GM08714 (cell line): ENCODE measurements around the gene FSTL4.
A peak's percentile ranks its signal among the peaks of the same experiment; 100 is the strongest.

ENCODE experiments used
- H3K4me3 ChIP-seq: fragments of 200-500 bp; sonication (Bioruptor generic); 2 replicates; pipeline ENCODE4 v1.5.1; 2014; ENCODE audit warnings: mild to moderate bottlenecking, low read length, inconsistent platforms
- ZNF274 ChIP-seq: IDR thresholded peaks from 2 replicates; pipeline ENCODE4 v1.6.1; 2012; ENCODE audit warnings: mild to moderate bottlenecking, low read depth, low read length

The FSTL4 gene

DNA sequence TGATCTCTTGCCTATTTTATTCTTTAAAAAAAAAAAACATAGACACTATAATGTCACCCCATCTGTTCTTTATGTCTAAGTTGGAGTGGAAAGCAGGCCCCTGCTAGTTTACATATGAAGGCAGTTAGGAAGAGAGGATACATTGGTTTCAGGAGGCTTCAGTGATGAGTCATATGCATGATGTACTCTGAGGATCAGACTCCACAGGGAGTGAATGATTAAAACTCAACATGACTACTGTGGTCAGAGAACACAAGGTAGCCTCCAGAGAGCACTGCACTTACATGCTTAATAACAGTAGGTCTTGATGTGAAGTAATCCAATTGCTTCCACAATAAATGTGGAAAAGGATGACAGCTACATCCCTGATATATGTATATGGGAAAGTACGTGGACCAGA is 22.7 kb upstream of the FSTL4 start:
- H3K4me3 ChIP-seq = no peak overlapping the region
- no peak for TF ChIP-seq ZNF274

DNA sequence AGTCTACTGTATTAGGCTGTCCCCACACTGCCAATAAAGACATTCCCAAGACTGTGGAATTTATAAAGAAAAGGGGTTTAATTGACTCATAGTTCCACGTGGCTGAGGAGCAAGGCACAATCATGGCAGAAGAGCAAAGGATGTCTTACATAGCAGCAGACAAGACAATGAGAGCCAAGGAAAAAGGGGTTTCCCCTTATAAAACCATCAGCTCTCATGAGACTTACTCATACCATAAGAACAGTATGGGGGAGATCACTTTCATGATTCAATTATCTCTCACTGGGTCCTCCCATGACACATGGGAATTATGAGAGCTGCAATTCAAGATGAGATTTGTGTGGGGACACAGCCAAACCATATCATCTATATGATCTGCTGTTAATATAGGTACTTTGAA is 14.8 kb upstream of the FSTL4 start:
- H3K4me3 ChIP-seq = no peak overlapping the region
- TF ChIP-seq ZNF274 = no peak

DNA sequence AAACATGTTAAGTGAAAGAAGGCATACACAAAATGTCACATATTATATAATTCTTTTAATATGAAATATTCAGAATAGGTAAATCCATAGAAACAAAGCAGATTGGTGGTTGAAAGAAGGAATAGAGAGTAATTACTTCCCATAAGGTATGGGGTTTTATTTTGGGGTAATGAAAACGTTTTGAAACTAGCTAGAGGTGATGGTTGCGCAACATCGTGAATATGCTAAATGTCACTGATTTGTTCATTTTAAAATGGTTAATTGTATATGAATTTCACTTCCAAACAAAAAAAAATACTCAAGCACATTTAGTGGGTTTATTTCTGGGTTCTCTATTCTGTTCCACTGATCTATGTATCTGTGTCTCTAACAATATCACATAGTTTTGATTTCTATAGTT is 12.0 kb upstream of the FSTL4 start:
- H3K4me3 ChIP-seq = no peak overlapping the region
- TF ChIP-seq ZNF274 = no peak

DNA sequence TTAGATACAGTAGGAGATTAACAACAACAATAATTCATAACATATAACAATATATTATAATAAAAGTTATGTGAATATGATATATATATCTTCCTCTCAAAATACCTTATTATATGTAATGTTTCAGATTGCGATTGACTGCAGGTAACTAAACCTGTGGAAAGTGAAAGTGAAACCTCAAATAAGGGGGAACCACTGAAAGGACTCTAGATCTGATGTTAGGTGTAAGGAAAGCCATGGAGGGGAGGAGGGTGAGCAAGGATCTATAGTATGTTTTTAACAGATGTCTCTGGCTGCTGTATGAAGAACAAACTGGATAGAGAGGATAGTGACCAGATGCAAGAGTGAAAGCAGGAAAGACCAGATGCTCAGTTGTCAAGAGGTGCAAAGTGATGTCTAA is 5.8 kb upstream of the FSTL4 start:
- TF ChIP-seq ZNF274 = no peak
- no peak overlapping the region for H3K4me3 ChIP-seq

DNA sequence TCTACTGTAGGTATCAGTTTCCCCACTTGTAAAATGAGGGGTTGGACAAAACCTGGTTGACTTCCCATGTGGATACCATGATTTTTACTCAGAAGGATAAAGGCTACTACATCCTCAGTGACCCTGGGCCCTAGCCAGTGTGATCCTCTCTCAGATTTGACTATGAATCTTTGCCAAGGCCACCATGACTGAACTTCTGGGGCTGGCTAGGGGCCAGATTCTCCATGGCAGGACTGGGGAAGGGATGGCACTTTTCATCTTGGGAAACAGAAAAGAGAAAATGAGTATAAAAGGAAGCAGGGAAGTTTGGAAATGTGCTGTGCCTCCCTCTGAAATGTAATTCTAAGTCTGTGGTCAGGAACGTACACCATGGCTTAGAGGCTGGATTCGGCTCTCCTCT is 1.4 kb upstream of the FSTL4 start:
- no peak overlapping the region for H3K4me3 ChIP-seq
- TF ChIP-seq ZNF274 = no peak

DNA sequence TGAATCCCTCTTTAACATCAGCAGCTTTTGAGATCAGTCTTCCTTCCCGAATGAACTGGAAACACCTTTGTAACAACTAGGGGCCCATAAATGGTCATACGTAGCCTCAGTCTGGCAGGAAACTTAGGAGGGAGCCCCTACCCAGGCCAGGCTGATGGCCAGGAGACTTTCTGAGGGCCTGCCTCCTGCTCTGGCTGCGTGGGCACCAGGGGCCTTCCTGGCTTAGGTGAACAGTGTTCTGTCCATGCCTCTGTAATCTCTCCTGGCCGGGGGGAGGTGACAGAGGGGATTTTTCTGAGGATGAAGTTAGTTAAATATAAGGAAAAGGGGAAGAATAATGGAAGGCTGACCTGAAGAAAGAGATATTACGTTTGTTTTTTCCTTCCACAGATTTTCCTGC is 843 bp upstream of the FSTL4 start:
- no peak overlapping the region for H3K4me3 ChIP-seq
- no peak for TF ChIP-seq ZNF274

DNA sequence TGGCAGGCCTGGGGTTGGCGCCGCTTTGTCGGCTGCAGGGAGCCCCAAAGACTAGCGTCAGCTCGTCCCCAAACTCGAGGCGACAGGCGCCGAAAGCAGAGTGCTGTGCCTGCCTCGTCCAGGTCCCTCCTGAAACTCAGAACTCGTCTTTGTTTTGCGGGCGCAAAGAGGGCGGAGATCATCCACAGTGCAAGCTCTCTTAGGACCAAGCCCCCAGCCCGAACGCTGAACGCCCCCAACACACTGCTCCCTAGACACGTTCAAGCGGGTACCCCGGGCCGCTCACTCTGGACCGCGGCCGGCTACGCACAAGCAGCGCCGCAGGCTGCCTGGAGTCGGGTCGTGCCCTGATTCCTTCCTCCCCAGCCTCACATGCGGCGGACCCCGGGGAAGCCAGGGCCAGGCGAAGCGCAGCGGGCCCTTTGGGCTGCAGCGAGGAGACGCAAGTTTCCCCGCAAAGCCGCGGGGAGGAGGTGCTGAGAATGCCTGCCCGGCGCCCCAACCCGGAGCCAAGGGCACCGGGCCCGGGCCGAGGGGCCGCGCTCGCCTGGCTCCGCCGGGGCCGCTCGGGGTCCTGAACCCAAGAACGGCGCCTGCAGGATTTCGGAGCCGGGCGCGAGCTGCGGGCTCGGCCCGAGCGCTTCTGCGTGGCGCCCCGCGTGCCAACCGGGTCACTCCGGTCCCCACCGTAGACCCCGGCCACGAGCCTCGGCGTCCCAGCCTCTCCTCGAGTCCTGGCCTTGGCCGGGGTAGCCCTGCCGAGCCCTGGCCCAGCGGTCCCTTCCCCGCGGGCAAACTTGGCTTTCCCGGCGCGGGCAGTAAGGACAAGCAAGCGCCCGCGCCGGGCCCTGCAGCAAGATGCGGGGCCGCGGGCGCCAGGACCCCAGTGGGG is 738 bp downstream of the FSTL4 start:
- no peak for TF ChIP-seq ZNF274
- peak overlapping the region; percentile 28; the same call in 1 of the 2 replicates for H3K4me3 ChIP-seq

DNA sequence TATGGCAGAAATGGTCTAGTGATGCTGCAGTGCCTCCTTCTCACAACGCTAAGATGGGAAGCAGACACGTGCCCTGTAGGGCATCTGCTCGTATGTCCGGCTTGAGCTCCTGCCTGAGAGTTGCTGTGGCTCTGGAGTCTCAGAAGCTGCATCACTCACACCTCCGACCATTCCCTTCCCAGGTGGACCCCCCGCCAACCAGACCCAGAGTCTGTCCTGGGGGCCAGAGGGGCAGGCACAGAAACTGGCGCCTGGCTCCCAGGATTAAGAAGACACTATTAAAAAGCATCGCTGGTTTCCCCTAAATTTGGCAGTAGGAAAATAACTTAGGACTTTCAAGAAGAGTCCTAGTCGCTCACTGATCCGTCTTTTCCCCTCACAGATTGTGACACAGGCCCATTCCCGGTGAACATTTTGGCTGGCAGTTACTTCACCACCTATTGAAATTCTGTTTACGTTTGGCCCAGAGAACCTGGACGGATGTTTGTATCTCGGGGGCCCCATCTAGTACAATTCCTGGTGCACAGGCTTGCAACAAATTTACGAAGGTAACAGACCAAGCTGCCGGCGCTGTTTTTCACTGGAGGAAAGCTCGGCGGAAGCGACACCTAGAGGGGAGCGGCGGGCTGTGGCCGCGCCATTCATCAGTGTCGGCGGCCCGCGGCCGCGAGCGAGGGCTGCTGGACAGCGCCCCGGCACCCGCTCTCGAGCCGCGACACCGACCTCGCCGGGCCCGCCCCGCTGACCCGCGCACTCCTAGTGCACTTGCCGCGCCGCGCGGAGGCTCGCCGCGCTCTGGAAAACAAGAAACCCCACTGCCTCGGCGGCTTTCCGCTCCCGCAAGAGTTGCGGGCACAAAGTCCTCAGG is 1.6 kb downstream of the FSTL4 start:
- H3K4me3 ChIP-seq = no peak overlapping the region
- no peak for TF ChIP-seq ZNF274

DNA sequence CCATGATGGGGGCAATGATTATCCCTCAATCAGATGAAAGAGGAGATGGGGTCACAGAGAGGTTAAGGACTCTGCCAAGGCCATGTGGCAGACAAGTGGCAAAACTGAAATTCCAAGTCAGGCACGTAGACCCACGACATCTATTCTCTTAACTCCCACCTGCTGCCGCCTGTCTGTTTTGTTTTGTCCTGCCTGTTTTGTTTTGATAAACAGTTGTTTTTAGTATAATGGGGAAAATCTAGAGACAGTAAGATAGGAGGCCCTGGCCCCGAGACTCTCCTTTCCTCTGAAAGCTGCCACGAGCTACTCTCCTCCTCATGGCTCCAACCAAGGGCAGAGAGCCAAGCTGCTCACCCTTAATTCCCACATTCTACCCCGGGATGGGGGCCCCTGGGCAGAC is 4.9 kb downstream of the FSTL4 start:
- no peak for TF ChIP-seq ZNF274
- H3K4me3 ChIP-seq = no peak overlapping the region

DNA sequence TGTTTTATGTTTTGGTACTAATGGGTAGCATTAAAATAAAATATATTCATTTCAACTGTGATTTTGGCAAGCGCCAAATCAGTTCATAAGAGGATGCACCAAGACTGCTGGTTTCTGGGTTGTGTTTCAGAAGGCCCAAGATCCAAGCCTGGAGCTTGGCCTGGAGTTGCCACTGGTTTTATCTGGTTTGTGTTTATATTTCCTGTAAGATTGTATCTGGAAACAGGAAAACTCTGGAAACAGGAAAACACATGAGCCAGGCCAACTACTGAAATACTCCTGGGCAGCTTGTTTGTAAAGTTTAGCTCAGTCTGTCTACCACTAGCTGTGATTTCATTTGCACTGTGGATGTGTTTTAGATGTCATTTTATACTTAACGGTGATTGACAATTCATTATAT is 5.5 kb downstream of the FSTL4 start:
- H3K4me3 ChIP-seq = no peak overlapping the region
- TF ChIP-seq ZNF274 = no peak

DNA sequence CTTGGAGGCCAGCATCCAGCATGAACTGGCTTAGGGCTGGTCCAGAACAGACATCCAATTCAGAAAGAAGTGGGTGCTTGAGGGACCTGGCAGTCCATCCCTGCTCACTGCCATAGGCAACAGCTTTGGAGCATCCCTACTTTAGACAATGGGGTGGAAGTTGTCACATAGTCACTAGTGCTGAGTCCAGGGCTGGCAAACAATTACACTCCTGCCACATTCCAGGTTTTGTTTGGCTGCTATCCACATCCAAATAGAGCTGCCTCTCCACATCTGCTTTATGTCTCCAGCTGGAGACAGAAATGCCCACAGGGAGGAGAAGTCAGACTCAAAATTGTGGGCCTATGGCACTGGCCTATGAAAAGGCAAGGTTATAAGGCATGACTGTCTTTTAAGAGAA is 7.0 kb downstream of the FSTL4 start:
- TF ChIP-seq ZNF274 = no peak

DNA sequence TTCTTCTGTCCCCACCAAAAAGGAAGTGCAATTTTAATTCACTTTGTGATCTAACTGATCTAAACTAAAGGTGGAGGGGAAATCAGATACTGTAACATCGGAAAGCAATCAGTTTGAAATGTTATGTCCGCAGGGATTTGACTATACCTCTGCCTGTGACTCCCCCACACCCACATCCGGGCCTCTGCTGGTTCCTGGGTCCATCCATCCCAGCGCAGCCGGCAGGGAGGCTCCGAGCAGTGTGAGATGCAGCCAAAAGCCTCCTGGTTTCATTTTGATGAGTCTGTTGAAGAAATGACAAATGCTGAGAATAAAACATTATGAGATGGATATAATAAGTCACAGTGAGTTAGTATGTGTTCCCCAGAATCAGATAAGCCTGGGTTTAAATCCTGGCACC is 8.6 kb downstream of the FSTL4 start:
- TF ChIP-seq ZNF274 = no peak
- no peak overlapping the region for H3K4me3 ChIP-seq

More for the DNA sequence above, 7.0 kb downstream of the FSTL4 start:
- no peak overlapping the region for H3K4me3 ChIP-seq

DNA sequence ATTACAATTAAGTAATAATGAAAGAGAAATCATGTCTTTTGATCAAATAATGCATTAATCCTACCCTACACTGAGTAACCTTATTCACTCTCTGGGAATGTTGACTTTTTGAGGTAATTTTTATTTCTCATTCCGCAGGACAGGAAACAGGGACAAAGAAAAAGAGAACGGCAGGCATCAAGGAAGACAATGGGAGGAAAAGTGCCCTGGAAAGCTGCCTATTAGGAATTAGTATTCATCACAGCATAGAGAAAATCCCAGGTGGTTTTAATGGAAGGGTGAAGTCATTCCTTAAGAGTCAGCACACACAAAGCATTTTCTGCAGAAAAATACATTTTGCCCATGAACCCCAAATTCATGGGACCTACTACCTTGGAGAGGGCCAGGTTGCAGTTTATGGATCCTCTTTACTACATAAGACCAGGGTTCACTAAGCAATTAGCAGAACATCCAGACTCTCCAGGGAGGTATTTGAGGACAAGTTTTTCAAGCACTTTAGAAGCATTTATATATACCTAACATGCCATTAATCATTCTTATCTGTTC is 9.4 kb downstream of the FSTL4 start:
- H3K4me3 ChIP-seq = no peak overlapping the region
- no peak for TF ChIP-seq ZNF274

DNA sequence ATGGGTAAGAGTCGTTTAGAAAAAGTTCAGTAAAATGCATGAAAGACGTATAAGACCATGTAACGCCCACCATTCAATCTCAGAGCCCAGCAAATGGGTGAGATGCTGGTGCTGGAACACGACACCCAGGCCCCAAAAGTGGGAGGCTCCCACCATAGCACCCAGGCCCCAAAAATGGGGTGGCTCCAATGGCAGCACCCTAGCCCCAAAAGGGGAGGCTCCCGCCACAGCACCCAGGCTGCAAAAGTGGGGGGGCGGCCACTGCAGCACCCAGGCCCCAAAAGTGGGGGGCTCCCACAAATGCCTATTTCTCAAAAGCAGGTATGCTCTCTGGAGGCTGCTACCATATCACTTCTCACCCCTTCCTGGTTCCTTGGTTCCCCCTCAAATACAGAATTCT is 12.7 kb downstream of the FSTL4 start:
- no peak for TF ChIP-seq ZNF274
- H3K4me3 ChIP-seq = no peak overlapping the region

DNA sequence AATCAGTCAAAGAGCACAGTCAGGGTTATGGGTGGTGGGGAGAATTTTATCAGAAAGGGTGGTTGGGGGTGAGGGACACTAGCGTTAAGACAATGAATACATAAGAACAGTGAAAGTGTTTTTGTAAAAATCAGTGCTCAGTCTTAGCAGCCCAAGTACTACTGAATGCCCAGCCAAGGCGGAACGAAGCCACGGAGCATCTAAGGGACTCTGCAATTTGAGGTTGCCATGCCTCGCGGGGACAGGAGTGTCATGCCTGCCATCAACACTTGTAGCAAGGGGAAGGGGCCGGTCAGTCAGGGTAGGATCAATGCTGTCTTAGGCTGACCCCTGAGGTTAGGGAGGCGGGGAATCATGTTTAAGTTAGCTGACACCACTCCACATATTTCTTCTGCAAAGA is 13.3 kb downstream of the FSTL4 start:
- no peak for TF ChIP-seq ZNF274
- no peak overlapping the region for H3K4me3 ChIP-seq

DNA sequence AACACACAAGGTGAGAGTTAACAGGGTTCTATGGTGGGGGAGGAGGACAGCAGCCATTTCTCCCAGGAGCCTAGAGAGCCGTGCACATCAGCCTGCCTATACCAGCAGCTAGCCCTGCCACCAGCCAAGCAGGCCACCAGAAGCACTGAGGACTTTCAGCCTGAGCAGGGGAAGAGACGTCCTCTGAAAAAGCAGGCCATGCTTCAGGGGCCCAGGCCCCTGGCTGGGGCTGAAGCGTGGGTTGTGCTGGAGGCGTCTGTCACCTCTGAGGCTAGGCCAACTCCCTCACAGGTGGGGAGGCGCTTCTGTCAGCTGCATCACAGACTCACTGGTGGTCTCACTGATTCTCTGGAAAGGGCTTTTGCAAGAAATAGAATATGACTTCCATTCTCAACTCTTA is 16.3 kb downstream of the FSTL4 start:
- no peak overlapping the region for H3K4me3 ChIP-seq
- no peak for TF ChIP-seq ZNF274
